Gastrocnemius medialis (tissue), 4 donors: ENCODE data around the gene SLC5A12. TPM values are rescaled to one million over a fixed set of nuclear protein-coding genes. Genes with fewer than 3 reads are reported as not detected.

Experiments used
- ATAC-seq, 2 donors: fragments of 150-250 bp; one replicate each; pipeline ENCODE4 v1.9.1; 2016
- DNase-seq, 2 donors: peaks; one replicate each; pipeline ENCODE4 v3.0.0-alpha.2; 2019
- H3K27ac ChIP-seq, 4 donors: fragments of 200-600 bp; sonication (generic); 1 replicate in 1 of 4; 2 replicates in 3 of 4; pipeline ENCODE4 v1.5.1; 2016 to 2018; ENCODE audit warnings: mild to moderate bottlenecking in 2 of 4, moderate library complexity in 1 of 4
- H3K27me3 ChIP-seq, 3 donors: fragments of 200-600 bp; sonication (generic) in 2 of 3; 1 replicate in 1 of 3; 2 replicates in 2 of 3; pipeline versions ENCODE4 v1.5.1 to v1.6.0; 2016 to 2019; ENCODE audit warnings: mild to moderate bottlenecking in 1 of 3, moderate library complexity in 1 of 3
- H3K36me3 ChIP-seq, 2 donors: fragments of 200-600 bp; sonication (generic) in 1 of 2; one replicate each; pipeline ENCODE4 v1.5.1; 2017 to 2018
- H3K4me1 ChIP-seq, 2 donors: fragments of 200-600 bp; sonication (generic) in 1 of 2; one replicate each; pipeline ENCODE4 v1.5.1; 2016 to 2017; ENCODE audit warnings: mild to moderate bottlenecking in 2 of 2
- H3K4me3 ChIP-seq, 4 donors: fragments of 200-600 bp; sonication (generic) in 3 of 4; 1 replicate in 1 of 4; 2 replicates in 3 of 4; pipeline ENCODE4 v1.5.1; 2016 to 2019; ENCODE audit warnings: mild to moderate bottlenecking in 2 of 4
- H3K9me3 ChIP-seq, 3 donors: fragments of 200-600 bp; sonication (generic) in 2 of 3; 1 replicate in 1 of 3; 2 replicates in 2 of 3; pipeline ENCODE4 v1.5.1; 2016 to 2019
- POLR2A ChIP-seq, 2 donors: fragments of 450-650 bp; IDR thresholded peaks; one replicate each; pipeline ENCODE4 v1.6.1; 2017; ENCODE audit warnings: antibody characterized with exemption in 2 of 2, mild to moderate bottlenecking in 2 of 2, moderate library complexity in 2 of 2
- in situ Hi-C, 4 donors: fragments of 200-750 bp; cut with MboI; loops; one replicate each; pipeline versions ENCODE4 v1.15.0 to v1.8.0; 2017; ENCODE audit warnings: low sequenced_read_pairs in 4 of 4
- intact Hi-C: fragments of 100-400 bp; cut with DNase I; formaldehyde crosslinking; loops from one replicate; pipeline ENCODE4 v1.15.1; 2023; ENCODE audit warnings: low total_unique reads
- total RNA-seq, 4 donors: library from RNA; depleted of rRNA; stranded (reverse); fragments of >200 nt; gene quantifications; one replicate each; pipeline versions ENCODE4 v1.1.0 to v1.2.3, GENCODE V29; 2016
- TF ChIP-seq, protein P1 (sequence below), 5 experiments: fragments of 450-650 bp in 3 of 5; fragments of 200-600 bp in 2 of 5; sonication (generic) in 2 of 5; IDR thresholded peaks in 4 of 5; conservative IDR thresholded peaks in 1 of 5; 1 replicate in 4 of 5; 2 replicates in 1 of 5; pipeline ENCODE4 v1.5.1; 2016 to 2019; ENCODE audit warnings: antibody characterized with exemption in 5 of 5, mild to moderate bottlenecking in 3 of 5, moderate library complexity in 3 of 5

Gene SLC5A12
- total RNA-seq, 4 donors from 2014 or later: not detected

DNA sequence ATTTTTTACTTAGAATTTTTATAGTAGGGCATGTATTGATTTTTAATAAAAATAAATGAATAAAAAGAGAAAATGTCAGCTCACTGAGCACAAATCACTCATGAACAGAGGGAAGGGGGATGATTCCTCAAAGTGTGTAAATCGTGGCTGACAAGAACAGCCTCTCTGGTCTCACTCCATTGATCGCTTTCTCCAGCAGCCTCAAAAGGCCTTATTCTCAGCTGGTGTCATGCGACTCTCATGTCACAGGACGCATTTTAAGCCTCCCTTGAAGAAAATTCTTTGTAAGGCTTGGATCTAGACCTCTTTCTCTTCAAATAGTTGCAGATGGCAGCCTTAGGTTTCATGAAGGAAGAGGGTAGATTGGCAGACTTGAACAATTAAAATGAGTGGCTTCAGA is 33.9 kb upstream of the SLC5A12 start:
- Histone ChIP-seq H3K27me3 (no peaks in the 10 kb centered on the region), H3K4me3 (no peak overlapping the region), H3K4me1 (no peaks in the 10 kb centered on the region), H3K9me3 (no peaks in the 10 kb centered on the region), H3K36me3 (no peaks in the 10 kb centered on the region), H3K27ac (no peak overlapping the region)
- intact Hi-C loops (loop anchor here (2.0 kb wide), 1 partner anchor 369 kb away; no protein-coding TSS in a partner anchor), in situ Hi-C loops (loop anchor here in 3 of 4 donors (5.0 to 10.0 kb wide), 3 partner anchors 367 to 407 kb away; no protein-coding TSS in a partner anchor)
- DNase-seq (no peak), ATAC-seq (no peak)
- TF ChIP-seq, protein P1, sequence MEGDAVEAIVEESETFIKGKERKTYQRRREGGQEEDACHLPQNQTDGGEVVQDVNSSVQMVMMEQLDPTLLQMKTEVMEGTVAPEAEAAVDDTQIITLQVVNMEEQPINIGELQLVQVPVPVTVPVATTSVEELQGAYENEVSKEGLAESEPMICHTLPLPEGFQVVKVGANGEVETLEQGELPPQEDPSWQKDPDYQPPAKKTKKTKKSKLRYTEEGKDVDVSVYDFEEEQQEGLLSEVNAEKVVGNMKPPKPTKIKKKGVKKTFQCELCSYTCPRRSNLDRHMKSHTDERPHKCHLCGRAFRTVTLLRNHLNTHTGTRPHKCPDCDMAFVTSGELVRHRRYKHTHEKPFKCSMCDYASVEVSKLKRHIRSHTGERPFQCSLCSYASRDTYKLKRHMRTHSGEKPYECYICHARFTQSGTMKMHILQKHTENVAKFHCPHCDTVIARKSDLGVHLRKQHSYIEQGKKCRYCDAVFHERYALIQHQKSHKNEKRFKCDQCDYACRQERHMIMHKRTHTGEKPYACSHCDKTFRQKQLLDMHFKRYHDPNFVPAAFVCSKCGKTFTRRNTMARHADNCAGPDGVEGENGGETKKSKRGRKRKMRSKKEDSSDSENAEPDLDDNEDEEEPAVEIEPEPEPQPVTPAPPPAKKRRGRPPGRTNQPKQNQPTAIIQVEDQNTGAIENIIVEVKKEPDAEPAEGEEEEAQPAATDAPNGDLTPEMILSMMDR (IDR thresholded peaks at IDR 0.05 in 4 of 5, conservative IDR thresholded peaks at IDR 0.05 in 1 of 5): no peak
- no peak for TF ChIP-seq POLR2A (IDR thresholded peaks at IDR 0.05)

DNA sequence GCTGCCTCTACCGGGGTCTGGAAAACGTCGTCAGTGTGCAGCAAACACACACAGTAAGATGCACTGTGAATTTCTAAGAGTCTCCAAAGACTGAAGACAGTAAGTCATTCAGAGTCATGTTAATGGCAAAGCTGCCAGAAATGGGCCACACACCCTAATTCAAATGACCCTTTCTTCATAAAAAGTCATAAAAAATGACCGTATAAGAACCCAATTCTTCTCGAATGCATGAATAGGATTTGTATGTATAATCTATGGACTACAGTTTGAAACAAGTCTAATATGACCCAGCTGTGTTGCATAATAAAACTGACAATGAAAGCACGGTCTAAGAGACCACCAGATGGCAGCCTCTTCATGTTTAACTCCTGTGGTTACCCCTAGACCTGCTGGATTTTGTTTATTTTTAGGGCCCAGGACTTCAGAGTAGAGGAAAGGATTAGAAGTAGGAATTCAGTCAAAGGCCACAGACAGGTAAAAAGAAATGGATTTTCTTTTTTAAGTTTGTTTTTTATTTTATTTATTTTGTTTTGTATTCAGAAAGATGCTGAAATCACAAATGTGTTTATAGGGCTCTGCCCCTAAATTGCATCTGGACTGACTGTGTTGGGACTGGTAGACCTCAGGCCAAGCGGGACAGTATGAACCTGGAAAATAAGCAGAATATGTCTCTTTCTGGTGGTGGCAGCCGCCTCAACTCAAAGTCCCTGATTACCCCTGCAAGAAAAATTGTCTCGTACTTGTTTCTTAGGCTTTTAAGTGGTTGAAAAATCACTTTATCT is 32.1 kb upstream of the SLC5A12 start:
- in situ Hi-C loops: loop anchor here in 1 of 4 donors (10.0 kb wide), 1 partner anchor 371 kb away; no protein-coding TSS in a partner anchor
- Histone ChIP-seq H3K27ac (no peak overlapping the region), H3K9me3 (no peaks in the 10 kb centered on the region), H3K4me3 (no peak overlapping the region), H3K36me3 (no peaks in the 10 kb centered on the region), H3K27me3 (no peaks in the 10 kb centered on the region), H3K4me1 (no peaks in the 10 kb centered on the region)
- intact Hi-C loops: loop anchor here (1.0 to 5.0 kb wide), 3 partner anchors 238 to 404 kb away; partner anchors contain the start of gene FIBIN
- peak; percentile 85 to 86 for ATAC-seq
- DNase-seq: peak; percentile 12 to 30
- TF ChIP-seq, protein P1 (IDR thresholded peaks at IDR 0.05 in 4 of 5, conservative IDR thresholded peaks at IDR 0.05 in 1 of 5): peak; percentile 55 to 72 (median 69)
- TF ChIP-seq POLR2A (IDR thresholded peaks at IDR 0.05): no peak

- Histone ChIP-seq H3K27me3 (no peaks in the 10 kb centered on the region), H3K27ac (no peak overlapping the region), H3K36me3 (no peaks in the 10 kb centered on the region), H3K4me3 (no peak overlapping the region), H3K9me3 (no peaks in the 10 kb centered on the region), H3K4me1 (no peaks in the 10 kb centered on the region)
- DNase-seq: no peak
- in situ Hi-C loops (loop anchor here in 3 of 4 donors (10.0 to 25.0 kb wide), 3 partner anchors 375 to 537 kb away; no protein-coding TSS in a partner anchor), intact Hi-C loops (loop anchor here (5.0 kb wide), 1 partner anchor 242 kb away; the partner anchor contains the start of gene FIBIN)
- TF ChIP-seq, protein P1 (IDR thresholded peaks at IDR 0.05 in 4 of 5, conservative IDR thresholded peaks at IDR 0.05 in 1 of 5): no peak
- TF ChIP-seq POLR2A (IDR thresholded peaks at IDR 0.05): no peak
- no peak for ATAC-seq
Observed at GRCh38 chr11:26749927-26750326, 28.1 kb upstream of the SLC5A12 start.

GRCh38 chr11:26743622-26744021 is 21.8 kb upstream of the SLC5A12 start:
- Histone ChIP-seq H3K36me3 (no peaks in the 10 kb centered on the region), H3K27ac (no peak overlapping the region), H3K27me3 (no peaks in the 10 kb centered on the region), H3K4me1 (no peaks in the 10 kb centered on the region), H3K9me3 (no peaks in the 10 kb centered on the region), H3K4me3 (no peak overlapping the region)
- in situ Hi-C loops: loop anchor here in 2 of 4 donors (25.0 kb wide), 2 partner anchors 419 to 544 kb away; no protein-coding TSS in a partner anchor
- DNase-seq: no peak
- intact Hi-C loops: no loop called here
- no peak for ATAC-seq
- no peak for TF ChIP-seq POLR2A (IDR thresholded peaks at IDR 0.05)

DNA sequence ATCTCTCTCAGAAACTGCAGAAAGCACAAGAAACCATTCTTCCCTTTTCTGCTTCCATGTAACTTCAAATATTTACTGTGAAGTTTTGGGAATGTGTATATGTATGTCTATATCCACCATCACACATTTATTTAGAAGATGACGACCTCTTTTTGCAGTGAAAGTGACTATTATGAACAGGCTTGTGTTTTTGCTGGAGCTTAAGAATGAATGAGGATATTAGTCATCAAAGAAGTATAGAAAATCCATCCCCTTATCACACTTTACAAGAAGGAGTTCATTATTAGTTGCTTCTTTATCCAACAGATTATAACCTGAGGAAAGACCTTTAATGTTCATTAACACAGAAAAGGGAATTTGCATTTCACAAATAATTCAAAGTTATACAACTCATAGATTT is 21.1 kb upstream of the SLC5A12 start:
- in situ Hi-C loops: loop anchor here in 2 of 4 donors (25.0 kb wide), 2 partner anchors 419 to 544 kb away; no protein-coding TSS in a partner anchor
- Histone ChIP-seq H3K27me3 (no peaks in the 10 kb centered on the region), H3K4me3 (no peak overlapping the region), H3K27ac (no peak overlapping the region), H3K36me3 (no peaks in the 10 kb centered on the region), H3K9me3 (no peaks in the 10 kb centered on the region), H3K4me1 (no peaks in the 10 kb centered on the region)
- intact Hi-C loops: no loop called here
- ATAC-seq (no peak), DNase-seq (no peak)
- TF ChIP-seq, protein P1 (IDR thresholded peaks at IDR 0.05 in 4 of 5, conservative IDR thresholded peaks at IDR 0.05 in 1 of 5): no peak
- TF ChIP-seq POLR2A (IDR thresholded peaks at IDR 0.05): no peak
